K562 (cell line): ENCODE results near the gene PARK7. TPM values are rescaled to one million over a fixed set of nuclear protein-coding genes. Genes with fewer than 3 reads are reported as not detected.

Source experiments
- ELF1 ChIP-seq: fragments of 200-800 bp; sonication (Bioruptor generic); IDR thresholded peaks from 2 replicates; pipeline ENCODE4 v1.6.1; 2016; ENCODE audit warnings: missing genetic modification characterization, missing compliant biosample characterization
- ETV5 ChIP-seq: sonication (generic); formaldehyde crosslinking; IDR thresholded peaks from 2 replicates; pipeline ENCODE4 v1.4.0; 2020; ENCODE audit warnings: low read depth, mild to moderate bottlenecking, missing genetic modification reagents
- FOXA3 ChIP-seq, 2 experiments: fragments of 450-650 bp in 1 of 2; sonication (generic) in 1 of 2; formaldehyde crosslinking; IDR thresholded peaks in 1 of 2; conservative IDR thresholded peaks in 1 of 2; 2 replicates each; pipeline versions ENCODE4 v1.4.0 to v1.8.0; 2020 to 2022; ENCODE audit warnings: mild to moderate bottlenecking in 2 of 2, missing genetic modification reagents in 1 of 2
- KAT2B ChIP-seq: IDR thresholded peaks from one replicate; pipeline ENCODE4 v1.6.1; 2012; ENCODE audit warnings: low read depth, mild to moderate bottlenecking, control low read depth, inconsistent platforms, low read length, moderate library complexity
- KDM1A ChIP-seq, 2 experiments: fragments of 450-650 bp; IDR thresholded peaks; 2 replicates each; pipeline ENCODE4 v1.6.1; 2016; ENCODE audit warnings: mild to moderate bottlenecking in 2 of 2
- KDM4B ChIP-seq, 2 experiments: fragments of 450-650 bp in 1 of 2; sonication (generic) in 1 of 2; IDR thresholded peaks; 2 replicates each; pipeline ENCODE4 v1.6.1; 2016 to 2017; ENCODE audit warnings: borderline replicate concordance in 2 of 2, antibody characterized with exemption in 1 of 2, low read depth in 1 of 2, mild to moderate bottlenecking in 1 of 2
- MCM3 ChIP-seq: fragments of 450-650 bp; IDR thresholded peaks from 2 replicates; pipeline ENCODE4 v1.6.1; 2016
- PCBP2 ChIP-seq: fragments of 200-400 bp; formaldehyde crosslinking; IDR thresholded peaks from 2 replicates; pipeline ENCODE4 v1.6.1; 2018; ENCODE audit warnings: low read length, low read depth, mild to moderate bottlenecking, moderate library complexity; ENCODE audit not compliant: poor library complexity, severe bottlenecking
- RB1 ChIP-seq: fragments of 450-650 bp; IDR thresholded peaks from 2 replicates; pipeline ENCODE4 v1.6.1; 2017; ENCODE audit warnings: low read depth, mild to moderate bottlenecking
- SRF ChIP-seq, 2 experiments: fragments of 250-450, 450-650 bp in 1 of 2; sonication (Bioruptor Pico) in 1 of 2; sonication (generic) in 1 of 2; formaldehyde crosslinking; IDR thresholded peaks; 2 replicates each; pipeline versions ENCODE4 v1.5.0 to v1.5.1; 2020 to 2022; ENCODE audit warnings: mild to moderate bottlenecking in 1 of 2, missing genetic modification reagents in 1 of 2
- STAT6 ChIP-seq: sonication (generic); formaldehyde crosslinking; IDR thresholded peaks from 2 replicates; pipeline ENCODE4 v1.8.1; 2023; ENCODE audit warnings: mild to moderate bottlenecking, missing genetic modification reagents
- TCF3 ChIP-seq: sonication (generic); formaldehyde crosslinking; IDR thresholded peaks from 2 replicates; pipeline ENCODE4 v1.4.0; 2020; ENCODE audit warnings: mild to moderate bottlenecking, missing genetic modification reagents
- THRAP3 ChIP-seq: fragments of 450-650 bp; IDR thresholded peaks from 2 replicates; pipeline ENCODE4 v1.6.1; 2016; ENCODE audit warnings: mild to moderate bottlenecking, inconsistent platforms, borderline replicate concordance
- U2AF1 ChIP-seq: fragments of 200-400 bp; formaldehyde crosslinking; optimal IDR thresholded peaks from 2 replicates; pipeline ENCODE3; 2017; ENCODE audit warnings: mild to moderate bottlenecking, low read depth, low read length, moderate library complexity
- XRCC4 ChIP-seq: IDR thresholded peaks from one replicate; pipeline ENCODE4 v1.6.1; 2011; ENCODE audit not compliant: insufficient read depth, insufficient read length; ENCODE audit errors: extremely low read depth
- ZC3H8 ChIP-seq: fragments of 450-650 bp; IDR thresholded peaks from 2 replicates; pipeline ENCODE4 v1.6.1; 2017
- ZNF124 ChIP-seq: sonication (generic); formaldehyde crosslinking; IDR thresholded peaks from 2 replicates; pipeline ENCODE4 v1.8.1; 2022; ENCODE audit warnings: missing genetic modification reagents
- ZNF277 ChIP-seq: fragments of 250-450 bp; sonication (Bioruptor Pico); IDR thresholded peaks from 2 replicates; pipeline ENCODE4 v1.8.0; 2022; ENCODE audit warnings: inconsistent platforms, mild to moderate bottlenecking, moderate library complexity, borderline replicate concordance
- polyA plus RNA-seq, 8 experiments: library from polyadenylated mRNA; depleted of rRNA in 4 of 8; stranded (reverse) in 5 of 8; unstranded in 3 of 8; fragments of >200 nt; fragmentation: Nextera tagmentation in 2 of 8; fragmentation: Illumina TruSeq in 1 of 8; extraction: Ambion mirVana in 2 of 8; extraction: Trizol in 1 of 8; gene quantifications; 2 replicates each; pipeline versions ENCODE4 v1.2.1 to v1.2.3, GENCODE V29; 2011 to 2014; ENCODE audit warnings: inconsistent platforms in 1 of 8, missing spikeins in 1 of 8
- total RNA-seq, 7 experiments: library from RNA; depleted of rRNA in 6 of 7; stranded (reverse); fragments of >200 nt in 6 of 7; fragmentation: Illumina TruSeq in 2 of 7; extraction: Trizol in 2 of 7; gene quantifications; 2 replicates each; pipeline versions ENCODE4 v1.2.1 to v1.2.3, GENCODE V29; 2011 to 2021; ENCODE audit warnings: low replicate concordance in 1 of 7
- TF ChIP-seq, protein P1 (sequence below): sonication (generic); formaldehyde crosslinking; IDR thresholded peaks from 2 replicates; pipeline ENCODE4 v1.8.0; 2023; ENCODE audit warnings: missing genetic modification reagents, mild to moderate bottlenecking, borderline replicate concordance

The PARK7 gene
- total and polyA plus RNA-seq, 9 of the 15 experiments (the other 6 are each of a cell fraction or from before 2014, with no cell fraction given), result 374 to 1,298 (median 484) TPM

- TF ChIP-seq, protein P1, sequence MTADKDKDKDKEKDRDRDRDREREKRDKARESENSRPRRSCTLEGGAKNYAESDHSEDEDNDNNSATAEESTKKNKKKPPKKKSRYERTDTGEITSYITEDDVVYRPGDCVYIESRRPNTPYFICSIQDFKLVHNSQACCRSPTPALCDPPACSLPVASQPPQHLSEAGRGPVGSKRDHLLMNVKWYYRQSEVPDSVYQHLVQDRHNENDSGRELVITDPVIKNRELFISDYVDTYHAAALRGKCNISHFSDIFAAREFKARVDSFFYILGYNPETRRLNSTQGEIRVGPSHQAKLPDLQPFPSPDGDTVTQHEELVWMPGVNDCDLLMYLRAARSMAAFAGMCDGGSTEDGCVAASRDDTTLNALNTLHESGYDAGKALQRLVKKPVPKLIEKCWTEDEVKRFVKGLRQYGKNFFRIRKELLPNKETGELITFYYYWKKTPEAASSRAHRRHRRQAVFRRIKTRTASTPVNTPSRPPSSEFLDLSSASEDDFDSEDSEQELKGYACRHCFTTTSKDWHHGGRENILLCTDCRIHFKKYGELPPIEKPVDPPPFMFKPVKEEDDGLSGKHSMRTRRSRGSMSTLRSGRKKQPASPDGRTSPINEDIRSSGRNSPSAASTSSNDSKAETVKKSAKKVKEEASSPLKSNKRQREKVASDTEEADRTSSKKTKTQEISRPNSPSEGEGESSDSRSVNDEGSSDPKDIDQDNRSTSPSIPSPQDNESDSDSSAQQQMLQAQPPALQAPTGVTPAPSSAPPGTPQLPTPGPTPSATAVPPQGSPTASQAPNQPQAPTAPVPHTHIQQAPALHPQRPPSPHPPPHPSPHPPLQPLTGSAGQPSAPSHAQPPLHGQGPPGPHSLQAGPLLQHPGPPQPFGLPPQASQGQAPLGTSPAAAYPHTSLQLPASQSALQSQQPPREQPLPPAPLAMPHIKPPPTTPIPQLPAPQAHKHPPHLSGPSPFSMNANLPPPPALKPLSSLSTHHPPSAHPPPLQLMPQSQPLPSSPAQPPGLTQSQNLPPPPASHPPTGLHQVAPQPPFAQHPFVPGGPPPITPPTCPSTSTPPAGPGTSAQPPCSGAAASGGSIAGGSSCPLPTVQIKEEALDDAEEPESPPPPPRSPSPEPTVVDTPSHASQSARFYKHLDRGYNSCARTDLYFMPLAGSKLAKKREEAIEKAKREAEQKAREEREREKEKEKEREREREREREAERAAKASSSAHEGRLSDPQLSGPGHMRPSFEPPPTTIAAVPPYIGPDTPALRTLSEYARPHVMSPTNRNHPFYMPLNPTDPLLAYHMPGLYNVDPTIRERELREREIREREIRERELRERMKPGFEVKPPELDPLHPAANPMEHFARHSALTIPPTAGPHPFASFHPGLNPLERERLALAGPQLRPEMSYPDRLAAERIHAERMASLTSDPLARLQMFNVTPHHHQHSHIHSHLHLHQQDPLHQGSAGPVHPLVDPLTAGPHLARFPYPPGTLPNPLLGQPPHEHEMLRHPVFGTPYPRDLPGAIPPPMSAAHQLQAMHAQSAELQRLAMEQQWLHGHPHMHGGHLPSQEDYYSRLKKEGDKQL (CRISPR knock-in tag), result no peak
- TF ChIP-seq XRCC4 (no peak), ETV5 (no peak), KDM1A (IDR thresholded peaks at IDR 0.05) (peak; percentile 16 to 43; a peak in 1 of 4 replicates), ELF1 (no peak), ZC3H8 (no peak), KAT2B (no peak), MCM3 (no peak), SRF (CRISPR knock-in tag; IDR thresholded peaks at IDR 0.05) (no peak), KDM4B (IDR thresholded peaks at IDR 0.05; ENCODE audit: borderline replicate concordance in 2 of 2, low read depth in 1 of 2) (no peak), U2AF1 (no peak), PCBP2 (no peak), FOXA3 (CRISPR knock-in tag; conservative IDR thresholded peaks at IDR 0.05 in 1 of 2, IDR thresholded peaks at IDR 0.05 in 1 of 2) (no peak), ZNF124 (CRISPR knock-in tag) (no peak), ZNF277 (no peak), RB1 (no peak), THRAP3 (no peak), TCF3 (CRISPR knock-in tag) (peak; percentile 59), STAT6 (CRISPR knock-in tag) (no peak)
These were observed 20.6 kb upstream of the PARK7 start, which contains the start of gene TNFRSF9 (continued) for GRCh38 chr1:7940745-7941436.
